Suprapubic skin (tissue), 4 donors: Measurements from ENCODE around the gene EVI5L. TPM values are rescaled to one million over a fixed set of nuclear protein-coding genes. Genes with fewer than 3 reads are reported as not detected.

ENCODE experiments used
- DNase-seq, 2 donors: peaks; one replicate each; pipeline ENCODE4 v3.0.0-alpha.2; 2019; ENCODE audit warnings: low spot score in 2 of 2
- H3K27ac ChIP-seq: fragments of 200-600 bp; sonication (generic); one replicate; pipeline ENCODE4 v1.5.1; 2019
- H3K27me3 ChIP-seq: fragments of 200-600 bp; sonication (generic); one replicate; pipeline ENCODE4 v1.5.1; 2019
- H3K36me3 ChIP-seq: fragments of 200-600 bp; sonication (generic); one replicate; pipeline ENCODE4 v1.5.1; 2019
- H3K4me1 ChIP-seq: fragments of 200-600 bp; sonication (generic); one replicate; pipeline ENCODE4 v1.5.1; 2019
- H3K4me3 ChIP-seq: fragments of 200-600 bp; sonication (generic); one replicate; pipeline ENCODE4 v1.5.1; 2019; ENCODE audit warnings: mild to moderate bottlenecking
- H3K9me3 ChIP-seq: fragments of 200-600 bp; sonication (generic); one replicate; pipeline ENCODE4 v1.5.1; 2019
- EP300 ChIP-seq: sonication (generic); formaldehyde crosslinking; IDR thresholded peaks from one replicate; pipeline ENCODE4 v1.6.1; 2017; ENCODE audit warnings: antibody characterized with exemption
- POLR2A ChIP-seq, 2 donors: fragments of 450-650 bp; IDR thresholded peaks; one replicate each; pipeline ENCODE4 v1.6.1; 2017; ENCODE audit warnings: antibody characterized with exemption in 2 of 2, mild to moderate bottlenecking in 2 of 2, moderate library complexity in 2 of 2
- POLR2AphosphoS5 ChIP-seq, 3 donors: sonication (generic); formaldehyde crosslinking; IDR thresholded peaks; one replicate each; pipeline ENCODE4 v1.6.1; 2017; ENCODE audit warnings: antibody characterized with exemption in 3 of 3
- WGBS: methylation state at CpG from one replicate; pipeline ENCODE4 v1.1.5; 2018; 5-methylcytosine and 5-hydroxymethylcytosine counted together
- total RNA-seq, 4 donors: library from RNA; depleted of rRNA; stranded (reverse); fragments of >200 nt; gene quantifications; one replicate each; pipeline ENCODE4 v1.1.0, GENCODE V29; 2016
- TF ChIP-seq, protein P1 (sequence below), 2 donors: fragments of 200-600 bp in 1 of 2; fragments of 450-650 bp in 1 of 2; sonication (generic) in 1 of 2; IDR thresholded peaks; one replicate each; pipeline ENCODE4 v1.5.1; 2016 to 2019; ENCODE audit warnings: antibody characterized with exemption in 2 of 2, mild to moderate bottlenecking in 1 of 2, moderate library complexity in 1 of 2

Gene EVI5L
- total RNA-seq, 4 donors from 2014 or later: 17.2 to 29.4 (median 25.6) TPM

DNA sequence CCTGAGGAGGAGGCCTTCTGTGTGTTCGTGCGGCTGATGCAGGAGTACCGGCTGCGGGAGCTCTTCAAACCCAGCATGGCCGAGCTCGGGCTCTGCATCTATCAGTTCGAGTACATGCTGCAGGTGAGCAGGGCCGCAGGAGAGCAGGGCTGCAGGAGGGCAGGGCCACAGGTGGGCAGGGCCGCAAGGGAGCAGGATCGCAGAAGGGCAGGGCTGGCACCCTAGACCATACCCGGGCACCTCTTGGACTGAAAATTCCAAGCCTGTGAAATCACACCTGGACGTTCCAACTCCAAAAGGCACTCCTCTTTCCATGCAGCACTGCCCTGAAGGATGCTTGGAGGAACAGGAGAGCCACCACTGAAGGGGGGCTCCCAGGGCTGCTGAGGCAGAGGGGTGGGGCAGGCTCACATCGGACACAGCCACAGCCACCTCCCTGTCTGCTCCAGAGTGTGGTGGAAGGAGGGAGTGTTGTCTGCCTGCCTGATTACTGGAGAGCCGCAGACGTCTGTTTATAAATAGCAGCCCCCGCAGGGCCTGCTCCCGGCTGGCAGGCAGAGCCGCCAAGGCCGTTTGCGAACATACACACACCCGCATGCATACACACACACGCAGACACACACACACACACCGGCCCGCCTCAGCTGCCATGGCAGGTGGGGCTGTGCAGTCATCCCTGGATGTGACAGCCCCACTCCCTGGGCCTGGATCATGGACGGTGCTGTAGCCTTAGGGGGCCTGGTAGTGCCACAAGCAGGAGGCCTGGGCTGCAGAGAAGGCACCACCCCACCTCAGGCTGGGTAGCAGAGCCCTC, 20.2 kb downstream of the EVI5L start:
- DNase-seq: no peak
- Histone ChIP-seq H3K4me3 (no peak overlapping the region), H3K27ac (no peak overlapping the region), H3K9me3 (no peaks in the 10 kb centered on the region), H3K4me1 (peaks cover 24% of the 10 kb centered on the region), H3K27me3 (no peaks in the 10 kb centered on the region), H3K36me3 (peaks cover 2% of the 10 kb centered on the region)
- WGBS: 41% methylated on average over 13 of the region's 25 CpGs
- TF ChIP-seq POLR2AphosphoS5 (IDR thresholded peaks at IDR 0.05): no peak
- TF ChIP-seq, protein P1, sequence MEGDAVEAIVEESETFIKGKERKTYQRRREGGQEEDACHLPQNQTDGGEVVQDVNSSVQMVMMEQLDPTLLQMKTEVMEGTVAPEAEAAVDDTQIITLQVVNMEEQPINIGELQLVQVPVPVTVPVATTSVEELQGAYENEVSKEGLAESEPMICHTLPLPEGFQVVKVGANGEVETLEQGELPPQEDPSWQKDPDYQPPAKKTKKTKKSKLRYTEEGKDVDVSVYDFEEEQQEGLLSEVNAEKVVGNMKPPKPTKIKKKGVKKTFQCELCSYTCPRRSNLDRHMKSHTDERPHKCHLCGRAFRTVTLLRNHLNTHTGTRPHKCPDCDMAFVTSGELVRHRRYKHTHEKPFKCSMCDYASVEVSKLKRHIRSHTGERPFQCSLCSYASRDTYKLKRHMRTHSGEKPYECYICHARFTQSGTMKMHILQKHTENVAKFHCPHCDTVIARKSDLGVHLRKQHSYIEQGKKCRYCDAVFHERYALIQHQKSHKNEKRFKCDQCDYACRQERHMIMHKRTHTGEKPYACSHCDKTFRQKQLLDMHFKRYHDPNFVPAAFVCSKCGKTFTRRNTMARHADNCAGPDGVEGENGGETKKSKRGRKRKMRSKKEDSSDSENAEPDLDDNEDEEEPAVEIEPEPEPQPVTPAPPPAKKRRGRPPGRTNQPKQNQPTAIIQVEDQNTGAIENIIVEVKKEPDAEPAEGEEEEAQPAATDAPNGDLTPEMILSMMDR (IDR thresholded peaks at IDR 0.05): no peak
- no peak for TF ChIP-seq POLR2A (IDR thresholded peaks at IDR 0.05)
- no peak for TF ChIP-seq EP300

DNA sequence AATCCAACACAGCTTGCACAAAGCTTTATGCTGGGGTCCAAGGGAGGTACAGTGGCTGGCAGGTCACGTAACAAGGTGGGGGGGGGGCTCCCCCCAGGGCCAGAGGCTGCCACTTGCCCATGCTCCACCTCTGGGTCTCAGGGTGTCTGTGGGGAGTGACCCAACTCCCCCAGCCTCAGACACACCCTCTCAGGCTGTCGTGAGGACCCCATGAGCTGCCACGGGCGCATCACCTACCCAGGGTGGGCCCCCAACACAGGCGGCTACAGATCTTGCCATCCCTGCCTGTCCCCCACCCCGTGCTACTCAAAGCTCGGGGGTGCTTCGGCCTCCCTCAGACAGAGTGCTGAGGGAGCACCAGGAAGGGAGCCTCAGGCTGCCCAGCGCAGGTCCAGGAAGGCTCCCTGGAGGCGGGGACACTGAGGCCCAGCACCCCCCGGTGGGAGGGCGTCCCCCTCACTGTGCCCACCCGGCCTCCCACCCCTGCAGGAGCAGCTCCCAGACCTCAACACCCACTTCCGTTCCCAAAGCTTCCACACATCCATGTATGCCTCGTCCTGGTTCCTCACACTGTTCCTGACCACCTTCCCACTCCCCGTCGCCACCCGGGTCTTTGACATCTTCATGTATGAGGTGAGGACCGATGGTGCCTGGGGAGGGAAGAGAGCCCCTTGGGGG, 21.1 kb downstream of the EVI5L start:
- 95% methylated on average over 18 of the region's 19 CpGs for WGBS
- no peak overlapping the region for H3K4me3 ChIP-seq
- peaks cover 2% of the 10 kb centered on the region for H3K36me3 ChIP-seq
- DNase-seq: no peak
- H3K27me3 ChIP-seq: no peaks in the 10 kb centered on the region
- peaks cover 24% of the 10 kb centered on the region for H3K4me1 ChIP-seq
- no peaks in the 10 kb centered on the region for H3K9me3 ChIP-seq
- TF ChIP-seq EP300 (no peak), POLR2A (IDR thresholded peaks at IDR 0.05) (no peak), POLR2AphosphoS5 (IDR thresholded peaks at IDR 0.05) (no peak)
- TF ChIP-seq, protein P1 (IDR thresholded peaks at IDR 0.05): no peak
- H3K27ac ChIP-seq: no peak overlapping the region

DNA sequence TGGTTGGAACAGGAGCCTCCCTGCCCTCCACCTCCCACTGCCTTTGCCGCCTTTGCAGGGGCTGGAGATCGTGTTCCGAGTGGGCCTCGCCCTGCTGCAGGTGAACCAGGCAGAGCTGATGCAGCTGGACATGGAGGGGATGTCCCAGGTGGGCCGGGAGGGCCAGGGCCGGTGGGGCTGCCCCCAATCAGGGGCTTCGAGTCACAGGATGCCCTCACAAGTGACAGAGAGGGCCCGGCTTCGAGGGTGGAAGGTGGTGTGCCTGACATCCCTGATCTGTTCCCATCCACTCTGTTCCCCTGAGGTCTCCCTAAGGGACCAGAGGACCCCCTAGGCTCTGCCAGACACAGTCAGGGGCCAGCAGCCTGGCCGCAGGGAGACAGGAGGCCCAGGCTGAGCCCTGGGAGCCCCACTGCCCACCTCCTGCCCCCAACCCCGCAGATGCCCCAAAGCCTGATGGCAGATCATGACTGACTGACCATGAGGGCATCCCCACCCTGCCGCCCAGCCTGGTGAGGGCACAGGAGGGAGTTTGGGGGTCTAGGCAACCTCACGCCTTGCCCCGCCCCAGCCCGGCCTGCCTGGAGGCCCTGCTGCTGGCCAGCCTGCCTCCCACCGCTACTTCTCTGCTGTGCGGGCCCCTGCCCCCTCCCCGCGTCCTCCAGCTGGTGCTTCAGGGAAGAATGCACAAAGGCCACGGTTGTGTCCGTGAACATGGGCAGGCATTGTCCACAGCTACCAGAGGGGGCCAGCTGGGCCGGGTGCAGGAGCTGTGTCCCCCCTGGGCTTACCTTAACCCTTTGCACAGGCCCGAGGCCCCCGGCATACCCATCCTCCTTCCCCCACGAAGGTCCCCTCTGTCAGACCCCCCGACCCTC, 21.8 kb downstream of the EVI5L start:
- TF ChIP-seq POLR2A (IDR thresholded peaks at IDR 0.05) (no peak), POLR2AphosphoS5 (IDR thresholded peaks at IDR 0.05) (no peak), EP300 (no peak)
- TF ChIP-seq, protein P1 (IDR thresholded peaks at IDR 0.05): no peak
- H3K4me1 ChIP-seq: peaks cover 24% of the 10 kb centered on the region
- no peaks in the 10 kb centered on the region for H3K27me3 ChIP-seq
- no peak overlapping the region for H3K4me3 ChIP-seq
- peaks cover 2% of the 10 kb centered on the region for H3K36me3 ChIP-seq
- H3K27ac ChIP-seq: no peak overlapping the region
- DNase-seq: no peak
- no peaks in the 10 kb centered on the region for H3K9me3 ChIP-seq
- WGBS: 94% methylated on average over 19 of the region's 26 CpGs

DNA sequence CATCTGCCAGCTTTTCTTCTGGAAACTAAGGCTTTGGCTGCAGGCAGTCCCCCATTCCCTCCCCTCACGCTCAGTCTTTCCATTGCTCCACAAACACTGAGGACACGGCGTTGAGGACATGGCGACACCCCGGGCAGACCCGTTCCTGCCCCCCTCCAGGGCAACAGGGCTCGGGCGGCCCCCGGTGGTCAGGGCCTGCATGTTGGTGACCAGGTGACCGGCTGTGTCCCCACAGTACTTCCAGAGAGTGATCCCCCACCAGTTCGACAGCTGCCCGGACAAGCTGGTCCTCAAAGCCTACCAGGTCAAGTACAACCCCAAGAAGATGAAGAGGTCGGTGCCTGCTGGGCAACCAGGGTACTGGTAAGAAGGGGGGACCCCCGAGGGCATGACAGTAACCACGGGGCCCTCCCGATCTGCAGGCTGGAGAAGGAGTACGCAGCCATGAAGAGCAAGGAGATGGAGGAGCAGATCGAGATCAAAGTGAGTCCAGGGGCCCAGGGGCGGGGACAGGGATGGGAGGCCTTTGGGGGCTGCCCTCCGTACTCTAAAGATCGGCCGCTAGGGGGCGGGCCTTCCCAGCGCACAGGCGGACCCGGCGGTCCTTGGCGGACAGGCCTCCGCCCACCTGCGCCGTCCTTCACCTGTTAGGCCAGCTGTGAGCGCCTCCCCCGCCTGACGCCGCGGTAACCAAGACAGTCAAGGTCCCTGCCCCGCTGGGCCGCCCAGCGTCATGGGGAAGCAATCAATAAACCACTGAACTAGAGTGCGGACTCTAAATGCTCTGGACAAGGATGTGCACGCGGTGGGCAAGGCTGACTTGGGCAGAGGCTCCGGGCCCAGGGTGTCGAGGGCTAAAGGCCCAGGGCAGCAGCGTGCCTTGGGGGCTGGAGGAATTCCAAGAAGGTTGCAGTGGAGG, 23.1 kb downstream of the EVI5L start:
- H3K4me1 ChIP-seq: peaks cover 24% of the 10 kb centered on the region
- no peaks in the 10 kb centered on the region for H3K9me3 ChIP-seq
- no peaks in the 10 kb centered on the region for H3K36me3 ChIP-seq
- WGBS: 32% methylated on average over 29 of the region's 45 CpGs
- TF ChIP-seq POLR2A (IDR thresholded peaks at IDR 0.05): no peak
- TF ChIP-seq, protein P1 (IDR thresholded peaks at IDR 0.05): peak; percentile 38 to 78
- peak in 1 of 2 donors; percentile 70 for DNase-seq
- H3K27me3 ChIP-seq: no peaks in the 10 kb centered on the region
- no peak overlapping the region for H3K4me3 ChIP-seq
- H3K27ac ChIP-seq: no peak overlapping the region
